GM20000 (cell line): ENCODE results near the gene SCYL2.
"Not testable (repeated sequence)": the region's sequence is repeated elsewhere in the genome, so short reads cannot be mapped to it uniquely, and the experiment has no call there.

ENCODE experiments used
- DNase-seq: peaks from one replicate; pipeline ENCODE4 v3.0.0; 2012; ENCODE audit warnings: low spot score
- CTCF ChIP-seq: IDR thresholded peaks from 2 replicates; pipeline ENCODE4 v1.5.1; 2012; ENCODE audit warnings: mild to moderate bottlenecking, control low read depth; ENCODE audit errors: extremely low read depth, missing control alignments

Gene SCYL2

GRCh38 chr12:100332852-100333251 is 65.9 kb downstream of the SCYL2 start:
- no peak for TF ChIP-seq CTCF
- DNase-seq: no peak

GRCh38 chr12:100337299-100337698 is 70.3 kb downstream of the SCYL2 start:
- DNase-seq: no peak
- TF ChIP-seq CTCF: no peak

GRCh38 chr12:100337727-100338126 is 70.8 kb downstream of the SCYL2 start:
- DNase-seq: no peak
- TF ChIP-seq CTCF: no peak

- no peak for TF ChIP-seq CTCF
- no peak for DNase-seq
Measured at GRCh38 chr12:100339071-100339470, 72.1 kb downstream of the SCYL2 start.

GRCh38 chr12:100342897-100343296 is 75.9 kb downstream of the SCYL2 start:
- DNase-seq: not testable (repeated sequence)

- not testable (repeated sequence) for DNase-seq
Measured at GRCh38 chr12:100344351-100344750, 77.4 kb downstream of the SCYL2 start.

GRCh38 chr12:100345020-100345767 is 78.2 kb downstream of the SCYL2 start:
- no peak for TF ChIP-seq CTCF
- DNase-seq: no peak

GRCh38 chr12:100346660-100347059 is 79.7 kb downstream of the SCYL2 start:
- TF ChIP-seq CTCF: no peak
- DNase-seq: no peak
